ENCODE results near the gene ANKRD23.

DNA sequence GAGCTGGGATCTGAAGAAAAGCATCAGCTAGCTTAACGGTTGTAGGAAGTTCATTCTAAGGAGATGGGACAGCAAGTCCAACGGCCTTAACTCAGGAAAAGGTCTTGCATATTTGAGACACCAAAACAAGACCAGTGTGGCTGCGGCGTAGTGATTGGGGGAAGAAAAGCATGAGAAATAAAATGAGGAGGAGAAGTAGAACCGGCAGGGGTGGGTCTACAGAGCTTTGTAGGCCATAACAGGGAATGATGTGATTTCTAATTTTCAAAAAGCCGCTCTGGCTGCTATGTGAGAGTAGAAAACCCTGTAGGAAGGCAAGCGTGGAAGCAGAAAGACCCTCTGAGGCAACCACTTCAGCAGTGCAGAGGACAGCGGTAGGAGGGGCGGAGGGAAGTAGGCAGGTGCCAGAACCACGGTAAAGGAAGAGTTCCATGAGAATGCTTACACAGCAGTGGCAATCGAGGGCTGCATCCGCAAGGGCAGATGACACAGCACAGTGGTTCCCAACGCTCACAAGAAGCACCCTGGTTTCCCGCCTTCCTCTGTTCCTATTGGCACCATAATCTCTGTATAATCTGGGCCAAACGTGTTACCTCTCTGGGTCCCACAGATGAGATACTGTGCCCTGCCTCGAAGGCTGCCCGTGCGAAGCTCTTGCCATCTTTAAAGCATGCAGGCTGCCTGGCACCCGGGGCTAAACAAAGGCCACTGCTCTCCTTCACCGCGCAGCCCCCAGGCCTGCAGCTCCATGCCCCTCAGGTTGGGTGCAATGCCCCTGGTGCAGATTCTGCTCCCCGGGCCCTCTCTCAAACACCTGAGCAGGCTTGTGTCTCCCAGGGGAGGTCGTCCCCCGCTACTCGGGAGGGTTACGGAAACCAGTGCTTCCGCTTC, 13.2 kb upstream of the ANKRD23 start:
- TF ChIP-seq POLR2A (IDR thresholded peaks at IDR 0.05), result no peak
- TF ChIP-seq, protein P1, sequence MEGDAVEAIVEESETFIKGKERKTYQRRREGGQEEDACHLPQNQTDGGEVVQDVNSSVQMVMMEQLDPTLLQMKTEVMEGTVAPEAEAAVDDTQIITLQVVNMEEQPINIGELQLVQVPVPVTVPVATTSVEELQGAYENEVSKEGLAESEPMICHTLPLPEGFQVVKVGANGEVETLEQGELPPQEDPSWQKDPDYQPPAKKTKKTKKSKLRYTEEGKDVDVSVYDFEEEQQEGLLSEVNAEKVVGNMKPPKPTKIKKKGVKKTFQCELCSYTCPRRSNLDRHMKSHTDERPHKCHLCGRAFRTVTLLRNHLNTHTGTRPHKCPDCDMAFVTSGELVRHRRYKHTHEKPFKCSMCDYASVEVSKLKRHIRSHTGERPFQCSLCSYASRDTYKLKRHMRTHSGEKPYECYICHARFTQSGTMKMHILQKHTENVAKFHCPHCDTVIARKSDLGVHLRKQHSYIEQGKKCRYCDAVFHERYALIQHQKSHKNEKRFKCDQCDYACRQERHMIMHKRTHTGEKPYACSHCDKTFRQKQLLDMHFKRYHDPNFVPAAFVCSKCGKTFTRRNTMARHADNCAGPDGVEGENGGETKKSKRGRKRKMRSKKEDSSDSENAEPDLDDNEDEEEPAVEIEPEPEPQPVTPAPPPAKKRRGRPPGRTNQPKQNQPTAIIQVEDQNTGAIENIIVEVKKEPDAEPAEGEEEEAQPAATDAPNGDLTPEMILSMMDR (IDR thresholded peaks at IDR 0.05), result no peak

Data from heart left ventricle (tissue), 13 donors.